ENCODE results near the gene ST6GAL1. TPM values are rescaled to one million over a fixed set of nuclear protein-coding genes. Genes with fewer than 3 reads are reported as not detected.

ST6GAL1 gene
- total and polyA plus RNA-seq, 2 of the 8 experiments (the other 6 are each of a cell fraction or from before 2014, with no cell fraction given): 62.8 to 80.9 TPM

GRCh38 chr3:187072102-187072501, 141.8 kb downstream of the ST6GAL1 start:
- WGBS, 2 experiments (ENCODE audit: extremely low coverage in 1 of 2, insufficient coverage in 1 of 2, insufficient read length in 1 of 2, insufficient replicate concordance in 2 of 2, low coverage in 1 of 2, low lambda C conversion rate in 2 of 2, missing lambda C conversion rate in 1 of 2): 86% methylated on average over 3 of the region's 3 CpGs; no CpG with 5 or more reads in 1 of the 2 experiments
- Histone ChIP-seq H4K5ac (ENCODE audit: insufficient read length, low read depth, low read length) (no peak overlapping the region), H3K56ac (replicated peaks; ENCODE audit: insufficient read length, low read depth, low read length) (no peak overlapping the region), H3K4me1 (replicated peaks in 1 of 4; ENCODE audit: control insufficient read depth in 3 of 4, insufficient read depth in 4 of 4, low read length in 3 of 4) (peaks cover 0 to 5% (median 1%) of the 10 kb centered on the region in 4 experiments; a peak in 2 of 7 replicates), H2AK5ac (ENCODE audit: low read depth, low read length) (no peak overlapping the region), H4K91ac (replicated peaks; ENCODE audit: insufficient read length, low read length) (no peak overlapping the region), H3K23me2 (ENCODE audit: low read depth, low read length) (no peaks in the 10 kb centered on the region), H3K27me3 (replicated peaks in 1 of 4; ENCODE audit: control insufficient read depth in 3 of 4, extremely low read depth in 1 of 4, insufficient read depth in 3 of 4, low read length in 3 of 4) (no peaks in the 10 kb centered on the region), H3K4me2 (ENCODE audit: insufficient read depth in 1 of 2, low read depth in 2 of 2, low read length in 2 of 2) (no peak overlapping the region), H3K4ac (replicated peaks; ENCODE audit: insufficient read length, low read depth, low read length) (no peak overlapping the region), H3K14ac (ENCODE audit: insufficient read length) (no peak overlapping the region), H3K23ac (ENCODE audit: insufficient read length) (no peak overlapping the region), H3K4me3 (ENCODE audit: extremely low read depth in 1 of 4, insufficient read depth in 2 of 4, low read depth in 3 of 4, low read length in 4 of 4) (no peak overlapping the region), H3K79me2 (ENCODE audit: control insufficient read depth in 1 of 2, insufficient read depth in 2 of 2, low read length in 2 of 2) (peaks cover 0 to 2% of the 10 kb centered on the region in 2 experiments; a peak in 1 of 4 replicates), H3K18ac (ENCODE audit: extremely low read depth, low read length) (0 out of 2 replicates have a peak overlapping the region, but pooled peaks have one; percentile 7), H2BK5ac (ENCODE audit: low read depth, low read length) (0 out of 2 replicates have a peak overlapping the region, but pooled peaks have one; percentile 38), H4K20me1 (replicated peaks in 1 of 2; ENCODE audit: control insufficient read depth in 1 of 2, insufficient read depth in 2 of 2, low read length in 2 of 2) (peaks cover 0 to 2% of the 10 kb centered on the region in 2 experiments), H4K8ac (ENCODE audit: extremely low read depth, insufficient read depth, low read length) (no peak overlapping the region), H2BK12ac (ENCODE audit: low read depth, low read length) (no peak overlapping the region), H3K9me3 (ENCODE audit: insufficient read depth in 2 of 2, low read depth in 1 of 2, low read length in 1 of 2) (no peaks in the 10 kb centered on the region), H3K36me3 (ENCODE audit: control insufficient read depth in 2 of 4, insufficient read depth in 4 of 4, low read length in 3 of 4) (peaks cover 6 to 62% (median 27%) of the 10 kb centered on the region in 4 experiments; a peak in 7 of 8 replicates), H2BK120ac (replicated peaks; ENCODE audit: low read depth, low read length) (no peak overlapping the region), H2BK15ac (ENCODE audit: low read length) (no peak overlapping the region), H3K27ac (ENCODE audit: low read depth, low read length) (no peak overlapping the region), H3K79me1 (ENCODE audit: low read depth, low read length) (no peaks in the 10 kb centered on the region), H2AFZ (ENCODE audit: low read length) (no peak overlapping the region), H2BK20ac (ENCODE audit: low read length) (no peak overlapping the region), H3K9ac (replicated peaks in 1 of 4; ENCODE audit: extremely low read depth in 1 of 4, low read depth in 3 of 4, low read length in 3 of 4) (no peak overlapping the region)
- ChIA-PET CTCF (ENCODE audit: partially characterized antibody) (interaction anchor here (0.8 kb wide), 1 partner anchor 51 kb away, joined by 3 read pairs; no protein-coding TSS in a partner anchor), POLR2A (ENCODE audit: partially characterized antibody) (no interaction called here)
- FAIRE-seq (no peak), DNase-seq (ENCODE audit: low read depth in 1 of 2, low spot score in 2 of 2) (no peak)
- TF ChIP-seq SAP30 (IDR thresholded peaks at IDR 0.05; ENCODE audit: insufficient read depth, insufficient replicate concordance, low read length) (no peak), CTCF (IDR thresholded peaks at IDR 0.05; ENCODE audit: control extremely low read depth in 1 of 3, insufficient read depth in 1 of 3, low read depth in 1 of 3, low read length in 3 of 3) (peak in 1 of 3 experiments; percentile 1; a peak in 1 of 4 replicates)

Data from H1 (cell line).